ENCODE results near the gene ANKS1B.

The ANKS1B gene

GRCh38 chr12:99915251-99916082 lies 69.3 kb downstream of the ANKS1B start:
- TF ChIP-seq CTCF (IDR thresholded peaks at IDR 0.05): no peak
- intact Hi-C loops (cut with DNase I; ENCODE audit: low total_unique reads): no loop called here
- H3K27me3 ChIP-seq: no peaks in the 10 kb centered on the region
- no peak overlapping the region for H3K27ac ChIP-seq
- H3K4me1 ChIP-seq: peaks cover 0 to 79% (median 26%) of the 10 kb centered on the region in 4 donors
- no peak for DNase-seq
- H3K36me3 ChIP-seq: no peaks in the 10 kb centered on the region
- H3K9me3 ChIP-seq: no peaks in the 10 kb centered on the region
- no peak overlapping the region for H3K4me3 ChIP-seq

GRCh38 chr12:99914206-99914605 lies 70.5 kb downstream of the ANKS1B start:
- TF ChIP-seq CTCF (IDR thresholded peaks at IDR 0.05): no peak
- no peak for DNase-seq

GRCh38 chr12:99911967-99912366 lies 72.8 kb downstream of the ANKS1B start:
- TF ChIP-seq CTCF (IDR thresholded peaks at IDR 0.05): no peak
- H3K27ac ChIP-seq: peak overlapping the region; percentile 68 to 71
- peak overlapping the region; percentile 36 to 46 for H3K4me3 ChIP-seq
- DNase-seq: no peak
- H3K36me3 ChIP-seq: no peaks in the 10 kb centered on the region
- peaks cover 0 to 77% (median 20%) of the 10 kb centered on the region in 4 donors for H3K4me1 ChIP-seq
- no peaks in the 10 kb centered on the region for H3K27me3 ChIP-seq
- H3K9me3 ChIP-seq: no peaks in the 10 kb centered on the region
- intact Hi-C loops (cut with DNase I; ENCODE audit: low total_unique reads): loop anchor here (5.0 kb wide), 1 partner anchor 230 kb away; the partner anchor contains the start of gene BLTP3B

More at GRCh38 chr12:99914206-99914605, 70.5 kb downstream of the ANKS1B start:
- no peaks in the 10 kb centered on the region for H3K9me3 ChIP-seq
- no peaks in the 10 kb centered on the region for H3K27me3 ChIP-seq
- H3K36me3 ChIP-seq: no peaks in the 10 kb centered on the region
- peak overlapping the region in 1 of 2 donors; percentile 31 for H3K27ac ChIP-seq
- intact Hi-C loops (cut with DNase I; ENCODE audit: low total_unique reads): loop anchor here (5.0 kb wide), 1 partner anchor 228 kb away; the partner anchor contains the start of gene BLTP3B
- peaks cover 0 to 86% (median 29%) of the 10 kb centered on the region in 4 donors for H3K4me1 ChIP-seq
- H3K4me3 ChIP-seq: no peak overlapping the region

GRCh38 chr12:99911081-99911480 lies 73.7 kb downstream of the ANKS1B start:
- peak; percentile 23 to 67 for DNase-seq
- TF ChIP-seq CTCF (IDR thresholded peaks at IDR 0.05): peak in 1 of 2 experiments; percentile 9
- intact Hi-C loops (cut with DNase I; ENCODE audit: low total_unique reads): loop anchor here (5.0 kb wide), 1 partner anchor 231 kb away; the partner anchor contains the start of gene BLTP3B
- H3K4me1 ChIP-seq: peaks cover 0 to 73% (median 22%) of the 10 kb centered on the region in 4 donors
- H3K27me3 ChIP-seq: no peaks in the 10 kb centered on the region
- H3K36me3 ChIP-seq: no peaks in the 10 kb centered on the region
- H3K9me3 ChIP-seq: no peaks in the 10 kb centered on the region
- peak overlapping the region; percentile 36 to 46 for H3K4me3 ChIP-seq
- H3K27ac ChIP-seq: peak overlapping the region; percentile 68 to 71

GRCh38 chr12:99910342-99910741 lies 74.4 kb downstream of the ANKS1B start:
- DNase-seq: no peak
- Histone ChIP-seq H3K27ac (peak overlapping the region; percentile 68 to 71), H3K4me1 (peaks cover 0 to 66% (median 22%) of the 10 kb centered on the region in 4 donors), H3K36me3 (no peaks in the 10 kb centered on the region), H3K27me3 (no peaks in the 10 kb centered on the region), H3K9me3 (no peaks in the 10 kb centered on the region), H3K4me3 (peak overlapping the region in 1 of 2 donors; percentile 46)
- intact Hi-C loops (cut with DNase I; ENCODE audit: low total_unique reads): loop anchor here (5.0 kb wide), 1 partner anchor 232 kb away; the partner anchor contains the start of gene BLTP3B
- TF ChIP-seq CTCF (IDR thresholded peaks at IDR 0.05): no peak
